Neural progenitor cell (in vitro differentiated cells): ENCODE results near the gene ANO3. TPM values are rescaled to one million over a fixed set of nuclear protein-coding genes. Genes with fewer than 3 reads are reported as not detected.

Experiments used
- DNase-seq: peaks from one replicate; pipeline ENCODE4 v3.0.0-alpha.2; 2016; ENCODE audit warnings: low spot score
- H2AFZ ChIP-seq: fragments of 200-600 bp; sonication (generic); replicated peaks from 2 replicates; pipeline ENCODE4 v1.6.1; 2016; ENCODE audit warnings: antibody characterized with exemption
- H3F3A ChIP-seq: fragments of 200-600 bp; sonication (generic); 2 replicates; pipeline ENCODE4 v1.6.1; 2016; ENCODE audit warnings: antibody characterized with exemption, low read depth
- H3K27ac ChIP-seq: fragments of 200-600 bp; sonication (generic); 2 replicates; pipeline ENCODE4 v1.5.1; 2016; ENCODE audit warnings: mild to moderate bottlenecking
- H3K27me3 ChIP-seq: fragments of 200-600 bp; sonication (generic); 2 replicates; pipeline ENCODE4 v1.6.1; 2016; ENCODE audit warnings: mild to moderate bottlenecking, moderate library complexity
- H3K36me3 ChIP-seq: fragments of 200-600 bp; sonication (generic); 2 replicates; pipeline ENCODE4 v1.5.1; 2016
- H3K4me1 ChIP-seq: fragments of 200-600 bp; sonication (generic); 2 replicates; pipeline ENCODE4 v1.6.1; 2016; ENCODE audit warnings: mixed run types
- H3K4me2 ChIP-seq: fragments of 200-600 bp; sonication (generic); 2 replicates; pipeline ENCODE4 v1.6.1; 2016
- H3K4me3 ChIP-seq: fragments of 200-600 bp; sonication (generic); 2 replicates; pipeline ENCODE4 v1.5.1; 2016
- H3K79me2 ChIP-seq: fragments of 200-600 bp; sonication (generic); 2 replicates; pipeline ENCODE4 v1.6.1; 2016; ENCODE audit warnings: low read depth
- H3K9ac ChIP-seq: fragments of 200-600 bp; sonication (generic); 2 replicates; pipeline ENCODE4 v1.6.1; 2016
- H3K9me3 ChIP-seq: fragments of 200-600 bp; sonication (generic); 2 replicates; pipeline ENCODE4 v1.5.1; 2016; ENCODE audit warnings: low read depth
- H4K20me1 ChIP-seq: fragments of 200-600 bp; sonication (generic); 2 replicates; pipeline ENCODE4 v1.6.1; 2016; ENCODE audit warnings: low read depth
- H3K27ac Mint-ChIP-seq: 3 replicates; pipeline ENCODE4 v1.8.0; 2021; ENCODE audit warnings: mixed read lengths
- H3K27me3 Mint-ChIP-seq: 2 replicates; pipeline ENCODE4 v1.8.0; 2022; ENCODE audit warnings: low read depth, mild to moderate bottlenecking, inconsistent platforms, moderate library complexity, mixed read lengths; ENCODE audit not compliant: insufficient read depth
- H3K36me3 Mint-ChIP-seq: 3 replicates; pipeline ENCODE4 v1.8.0; 2021; ENCODE audit warnings: mixed read lengths
- H3K4me1 Mint-ChIP-seq: 3 replicates; pipeline ENCODE4 v1.8.0; 2021; ENCODE audit warnings: mixed read lengths
- H3K4me3 Mint-ChIP-seq: 3 replicates; pipeline ENCODE4 v1.8.0; 2021; ENCODE audit warnings: mild to moderate bottlenecking, moderate library complexity, mixed read lengths
- H3K9me3 Mint-ChIP-seq: 3 replicates; pipeline ENCODE4 v1.8.0; 2020; ENCODE audit warnings: mixed read lengths
- EZH2 ChIP-seq: fragments of 200-600 bp; sonication (generic); IDR thresholded peaks from 2 replicates; pipeline ENCODE4 v1.6.1; 2017; ENCODE audit warnings: antibody characterized with exemption, mild to moderate bottlenecking, moderate library complexity
- EZH2phosphoT487 ChIP-seq: fragments of 200-600 bp; sonication (generic); IDR thresholded peaks from 2 replicates; pipeline ENCODE4 v1.6.1; 2017; ENCODE audit warnings: antibody characterized with exemption
- total RNA-seq: library from RNA; depleted of rRNA; stranded (reverse); fragments of >200 nt; gene quantifications from 2 replicates; pipeline ENCODE4 v1.2.3, GENCODE V29; 2015; ENCODE audit warnings: low replicate concordance
- TF ChIP-seq, protein P1 (sequence below): fragments of 200-600 bp; sonication (generic); IDR thresholded peaks from 2 replicates; pipeline ENCODE4 v1.5.1; 2017; ENCODE audit warnings: antibody characterized with exemption, mild to moderate bottlenecking

ANO3 gene
- total RNA-seq, 1 donor from 2014 or later: 2.5 TPM

DNA sequence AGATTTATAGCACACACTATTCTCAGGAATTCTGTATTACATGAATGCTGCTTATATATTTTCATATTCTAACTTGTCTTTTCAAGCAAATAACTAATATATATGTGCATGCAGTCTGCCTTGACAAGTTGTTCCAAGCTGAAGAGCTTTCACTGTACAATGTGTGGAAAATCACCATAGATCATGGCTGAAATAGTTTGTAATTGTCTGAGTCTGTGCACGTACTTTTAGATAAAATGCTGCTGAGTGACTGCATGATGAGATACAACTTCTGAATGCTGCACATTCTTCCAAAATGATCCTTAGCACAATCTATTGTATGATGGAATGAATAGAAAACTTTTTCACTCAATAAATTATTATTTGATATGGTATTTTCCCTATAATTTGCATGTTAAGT is 331.0 kb downstream of the ANO3 start:
- H3K4me2 ChIP-seq: no peak overlapping the region
- no peak overlapping the region for H2AFZ ChIP-seq
- H3K4me1 ChIP-seq: no peaks in the 10 kb centered on the region
- no peaks in the 10 kb centered on the region for H4K20me1 ChIP-seq
- no peaks in the 10 kb centered on the region for H3K27me3 ChIP-seq
- TF ChIP-seq, protein P1, sequence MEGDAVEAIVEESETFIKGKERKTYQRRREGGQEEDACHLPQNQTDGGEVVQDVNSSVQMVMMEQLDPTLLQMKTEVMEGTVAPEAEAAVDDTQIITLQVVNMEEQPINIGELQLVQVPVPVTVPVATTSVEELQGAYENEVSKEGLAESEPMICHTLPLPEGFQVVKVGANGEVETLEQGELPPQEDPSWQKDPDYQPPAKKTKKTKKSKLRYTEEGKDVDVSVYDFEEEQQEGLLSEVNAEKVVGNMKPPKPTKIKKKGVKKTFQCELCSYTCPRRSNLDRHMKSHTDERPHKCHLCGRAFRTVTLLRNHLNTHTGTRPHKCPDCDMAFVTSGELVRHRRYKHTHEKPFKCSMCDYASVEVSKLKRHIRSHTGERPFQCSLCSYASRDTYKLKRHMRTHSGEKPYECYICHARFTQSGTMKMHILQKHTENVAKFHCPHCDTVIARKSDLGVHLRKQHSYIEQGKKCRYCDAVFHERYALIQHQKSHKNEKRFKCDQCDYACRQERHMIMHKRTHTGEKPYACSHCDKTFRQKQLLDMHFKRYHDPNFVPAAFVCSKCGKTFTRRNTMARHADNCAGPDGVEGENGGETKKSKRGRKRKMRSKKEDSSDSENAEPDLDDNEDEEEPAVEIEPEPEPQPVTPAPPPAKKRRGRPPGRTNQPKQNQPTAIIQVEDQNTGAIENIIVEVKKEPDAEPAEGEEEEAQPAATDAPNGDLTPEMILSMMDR: no peak
- TF ChIP-seq EZH2 (no peak), EZH2phosphoT487 (no peak)
- Mint-ChIP-seq H3K36me3 (no peaks in the 10 kb centered on the region), H3K9me3 (no peaks in the 10 kb centered on the region), H3K27me3 (peaks cover 2% of the 10 kb centered on the region), H3K27ac (no peak overlapping the region), H3K4me1 (no peaks in the 10 kb centered on the region), H3K4me3 (no peak overlapping the region)
- no peak overlapping the region for H3K27ac ChIP-seq
- H3K9me3 ChIP-seq: no peaks in the 10 kb centered on the region
- H3K79me2 ChIP-seq: no peaks in the 10 kb centered on the region
- H3F3A ChIP-seq: no peaks in the 10 kb centered on the region
- H3K9ac ChIP-seq: no peak overlapping the region
- DNase-seq: no peak
- no peaks in the 10 kb centered on the region for H3K36me3 ChIP-seq
- no peak overlapping the region for H3K4me3 ChIP-seq

DNA sequence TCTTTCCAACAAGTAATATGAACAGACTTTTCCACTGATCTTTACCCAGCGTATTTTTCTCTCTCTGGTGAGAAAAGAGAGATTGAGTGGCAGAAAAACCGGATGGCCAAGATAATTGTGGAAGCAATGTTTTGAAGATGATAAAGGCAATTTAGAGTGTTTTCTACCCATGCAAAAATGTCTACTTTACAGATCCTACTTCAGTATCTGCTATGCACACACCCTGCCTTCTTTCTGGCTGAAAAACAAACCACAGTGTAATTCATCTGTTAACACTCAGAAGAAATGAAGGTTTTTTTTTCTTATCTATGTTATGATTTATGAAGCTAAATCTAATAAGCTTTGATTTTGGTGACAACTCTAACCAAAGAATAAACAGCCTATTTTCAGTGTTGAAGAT is 333.1 kb downstream of the ANO3 start:
- H2AFZ ChIP-seq: no peak overlapping the region
- H3K36me3 ChIP-seq: no peaks in the 10 kb centered on the region
- H3K79me2 ChIP-seq: no peaks in the 10 kb centered on the region
- Mint-ChIP-seq H3K4me3 (no peak overlapping the region), H3K9me3 (no peaks in the 10 kb centered on the region), H3K4me1 (no peaks in the 10 kb centered on the region), H3K27me3 (peaks cover 2% of the 10 kb centered on the region), H3K36me3 (no peaks in the 10 kb centered on the region), H3K27ac (no peak overlapping the region)
- TF ChIP-seq, protein P1: no peak
- TF ChIP-seq EZH2 (no peak), EZH2phosphoT487 (no peak)
- no peak overlapping the region for H3K4me3 ChIP-seq
- H3K27ac ChIP-seq: no peak overlapping the region
- no peaks in the 10 kb centered on the region for H3F3A ChIP-seq
- no peaks in the 10 kb centered on the region for H3K27me3 ChIP-seq
- no peak overlapping the region for H3K4me2 ChIP-seq
- no peak for DNase-seq
- no peaks in the 10 kb centered on the region for H3K9me3 ChIP-seq
- no peak overlapping the region for H3K9ac ChIP-seq
- H4K20me1 ChIP-seq: no peaks in the 10 kb centered on the region
- H3K4me1 ChIP-seq: no peaks in the 10 kb centered on the region

DNA sequence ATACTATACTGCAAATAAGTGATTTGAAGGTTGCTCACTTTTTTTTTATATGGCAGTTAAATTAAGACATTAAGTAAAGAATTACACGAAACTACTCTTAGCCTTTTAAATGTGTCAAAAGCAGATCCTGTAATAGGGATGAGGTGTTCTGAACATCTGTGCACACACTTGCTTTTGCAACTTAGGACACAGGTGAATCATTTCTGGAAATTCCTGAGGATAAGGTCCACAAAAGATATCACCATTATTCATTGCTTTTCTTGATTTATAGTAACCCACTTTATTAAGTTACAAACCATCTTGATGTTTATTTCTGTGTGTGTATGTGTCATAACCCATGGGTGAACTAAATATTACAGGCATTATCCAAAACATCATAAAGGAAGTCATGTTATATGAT is 334.0 kb downstream of the ANO3 start:
- no peak overlapping the region for H3K4me2 ChIP-seq
- Mint-ChIP-seq H3K27ac (no peak overlapping the region), H3K36me3 (no peaks in the 10 kb centered on the region), H3K4me3 (no peak overlapping the region), H3K4me1 (no peaks in the 10 kb centered on the region), H3K27me3 (peaks cover 2% of the 10 kb centered on the region), H3K9me3 (no peaks in the 10 kb centered on the region)
- H3K9me3 ChIP-seq: no peaks in the 10 kb centered on the region
- no peak for DNase-seq
- no peaks in the 10 kb centered on the region for H3K4me1 ChIP-seq
- H3K79me2 ChIP-seq: no peaks in the 10 kb centered on the region
- H3K27ac ChIP-seq: no peak overlapping the region
- H3K27me3 ChIP-seq: no peaks in the 10 kb centered on the region
- H3K9ac ChIP-seq: no peak overlapping the region
- H2AFZ ChIP-seq: no peak overlapping the region
- H3F3A ChIP-seq: no peaks in the 10 kb centered on the region
- TF ChIP-seq EZH2 (no peak), EZH2phosphoT487 (no peak)
- TF ChIP-seq, protein P1: no peak
- H4K20me1 ChIP-seq: no peaks in the 10 kb centered on the region
- no peak overlapping the region for H3K4me3 ChIP-seq
- H3K36me3 ChIP-seq: no peaks in the 10 kb centered on the region
